ENCODE measurements around the gene ADAR.

Gene ADAR

GRCh38 chr1:154586641-154587040 is 21.3 kb downstream of the ADAR start:
- DNase-seq: no peak

GRCh38 chr1:154586231-154586630 is 21.8 kb downstream of the ADAR start:
- DNase-seq: no peak

GRCh38 chr1:154584267-154584994 is 23.6 kb downstream of the ADAR start:
- DNase-seq: no peak

- DNase-seq: no peak
Observed at GRCh38 chr1:154583773-154584172, 24.2 kb downstream of the ADAR start.

- no peak for DNase-seq
Observed at GRCh38 chr1:154582885-154583284, 25.1 kb downstream of the ADAR start.

- DNase-seq: no peak
Observed at GRCh38 chr1:154581766-154582165, 26.2 kb downstream of the ADAR start.

GRCh38 chr1:154579374-154579773 is 28.6 kb downstream of the ADAR start:
- DNase-seq: no peak

GRCh38 chr1:154578058-154578418 is 29.9 kb downstream of the ADAR start:
- no peak for DNase-seq

GRCh38 chr1:154577346-154578057 is 30.5 kb downstream of the ADAR start:
- DNase-seq: peak in 1 of 56 donors; percentile 24

GRCh38 chr1:154575951-154576566 is 31.9 kb downstream of the ADAR start:
- no peak for DNase-seq

GRCh38 chr1:154575147-154575927 is 32.6 kb downstream of the ADAR start:
- DNase-seq: peak in 19 of 56 donors; percentile 11 to 71 (median 34)

- DNase-seq: peak in 7 of 56 donors; percentile 10 to 34 (median 17)
Observed at GRCh38 chr1:154574716-154575115, 33.3 kb downstream of the ADAR start.

GRCh38 chr1:154573168-154573510 is 34.8 kb downstream of the ADAR start:
- peak in 3 of 56 donors; percentile 16 to 21 (median 20) for DNase-seq

GRCh38 chr1:154572468-154573167 is 35.4 kb downstream of the ADAR start:
- no peak for DNase-seq

- no peak for DNase-seq
Observed at GRCh38 chr1:154571964-154572288, 36.1 kb downstream of the ADAR start.

- no peak for DNase-seq
Observed at GRCh38 chr1:154571244-154571963, 36.6 kb downstream of the ADAR start.

- DNase-seq: no peak
Observed at GRCh38 chr1:154568157-154568815, 39.7 kb downstream of the ADAR start.

GRCh38 chr1:154567386-154568156 is 40.4 kb downstream of the ADAR start, which contains the start of gene CHRNB2:
Gene CHRNB2, plus strand, starts transcription at chr1:154567778. Its CDS starts 267 bp downstream, at chr1:154568045.
- peak in 45 of 56 donors; percentile 12 to 83 (median 50) for DNase-seq

- no peak for DNase-seq
Observed at GRCh38 chr1:154565876-154566275, 42.1 kb downstream of the ADAR start.

Measured in nucleus accumbens (tissue), 56 donors.